ENCODE results near the gene DAB1.
A peak's percentile ranks its signal among the peaks of the same experiment; 100 is the strongest.

DAB1 gene

GRCh38 chr1:57277681-57278080 lies 146.2 kb downstream of the DAB1 start:
- DNase-seq (ENCODE audit: low spot score), result no peak
- FAIRE-seq, result no peak

- DNase-seq (ENCODE audit: low spot score), result no peak
- no peak for FAIRE-seq
Measured at GRCh38 chr1:57276918-57277317, 146.9 kb downstream of the DAB1 start.

DNA sequence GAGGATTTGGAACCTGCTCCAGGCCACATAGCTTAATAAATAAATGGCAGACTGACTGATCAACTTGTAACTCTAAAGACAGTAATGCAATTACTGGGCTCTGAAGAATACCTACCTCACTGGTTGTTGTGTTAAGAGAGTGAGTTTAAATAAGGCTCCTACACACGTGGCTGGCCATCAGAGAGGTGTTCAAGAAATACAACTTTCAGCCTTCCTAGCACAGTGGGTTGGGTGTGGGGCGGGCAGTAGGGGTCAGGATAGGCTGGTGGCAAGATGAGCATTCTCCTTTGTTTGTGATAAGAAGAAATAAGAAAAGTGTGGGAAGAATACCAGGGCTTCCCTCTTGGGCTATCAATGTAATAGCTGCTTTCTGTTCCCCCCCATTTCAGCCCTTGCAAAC lies 151.3 kb downstream of the DAB1 start:
- DNase-seq (ENCODE audit: low spot score) (no peak), FAIRE-seq (no peak)

GRCh38 chr1:57272150-57272549 lies 151.7 kb downstream of the DAB1 start:
- DNase-seq (ENCODE audit: low spot score) (no peak), FAIRE-seq (no peak)

DNA sequence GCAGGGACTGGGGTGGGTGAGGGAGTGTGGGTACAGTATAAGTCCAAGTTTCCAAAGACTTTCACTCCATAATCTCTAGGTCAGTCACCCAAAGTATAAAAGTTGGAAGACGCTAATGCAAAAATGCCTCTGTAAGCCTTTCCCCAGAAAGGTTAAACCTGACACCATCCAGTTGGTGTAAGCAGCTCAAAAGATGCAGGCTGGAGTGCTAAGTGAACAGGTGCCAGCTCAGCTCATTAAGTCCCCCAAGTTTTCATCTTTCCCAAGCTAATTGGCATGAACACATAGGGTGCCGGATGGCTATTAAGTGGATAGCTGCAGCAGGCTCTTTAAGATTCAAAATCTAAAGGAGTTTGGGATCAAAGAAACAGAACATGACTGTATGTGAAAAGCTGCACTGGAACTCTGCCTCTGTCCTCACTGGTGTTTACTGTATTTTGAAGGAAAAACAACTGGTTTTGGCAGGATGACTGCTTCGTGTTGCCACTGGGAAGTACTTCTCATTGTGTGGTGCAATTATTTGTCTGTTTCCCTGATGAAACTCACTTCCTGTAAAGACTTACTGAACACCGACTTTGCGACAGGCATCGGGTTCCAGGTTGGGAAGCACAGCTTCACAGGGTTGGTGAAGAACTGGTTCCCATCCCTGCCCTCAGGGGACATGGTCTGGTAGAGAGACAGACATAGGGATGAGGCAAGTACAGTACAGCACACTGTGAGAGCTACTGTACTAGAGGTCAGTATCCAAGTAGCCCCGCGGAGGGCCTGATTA lies 152.7 kb downstream of the DAB1 start:
- no peak for DNase-seq (ENCODE audit: low spot score)

GRCh38 chr1:57269630-57270225 lies 154.1 kb downstream of the DAB1 start:
- no peak for FAIRE-seq
- DNase-seq (ENCODE audit: low spot score), result no peak

More for the DNA sequence above, 152.7 kb downstream of the DAB1 start:
- FAIRE-seq, result no peak

DNA sequence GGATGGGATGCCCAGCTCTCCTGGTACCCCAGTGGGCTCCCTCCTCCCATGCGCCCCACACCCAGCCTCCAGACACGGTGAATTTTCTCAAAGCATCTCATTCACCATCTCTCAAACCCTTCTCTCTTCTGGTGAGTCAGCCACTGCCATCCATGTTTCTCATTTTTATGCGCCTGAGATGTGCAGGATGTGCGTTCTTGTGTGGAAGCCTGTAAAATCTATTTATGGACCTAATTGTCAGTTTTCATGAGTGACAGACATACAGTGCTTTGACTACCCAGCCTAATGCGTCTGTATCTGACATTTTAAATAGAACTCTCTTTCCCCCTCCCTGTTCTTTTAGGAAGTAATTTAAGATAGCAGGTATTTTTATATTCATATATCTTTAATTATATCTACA lies 158.8 kb downstream of the DAB1 start:
- FAIRE-seq, result no peak
- no peak for DNase-seq (ENCODE audit: low spot score)

DNA sequence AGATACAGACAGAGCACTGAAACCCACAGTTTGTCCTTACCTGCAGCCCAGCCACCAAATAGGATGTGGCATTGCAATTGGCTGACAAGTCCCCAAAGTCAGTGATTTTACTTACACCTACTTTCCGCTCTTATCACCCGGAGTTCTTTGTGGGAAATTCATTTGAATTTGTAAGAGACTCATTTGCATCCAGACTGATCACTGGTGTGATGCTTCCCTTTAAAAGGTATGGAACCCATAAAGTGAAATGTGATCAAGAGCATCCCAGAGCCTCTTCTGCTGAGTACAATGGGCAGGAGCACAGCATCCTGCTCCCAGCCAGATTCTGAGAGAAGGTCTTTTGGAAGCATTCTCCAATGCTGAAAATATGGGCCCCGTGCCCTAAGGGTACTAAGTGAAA lies 161.4 kb downstream of the DAB1 start:
- DNase-seq (ENCODE audit: low spot score), result no peak
- no peak for FAIRE-seq

GRCh38 chr1:57258557-57259325 lies 165.1 kb downstream of the DAB1 start:
- DNase-seq (ENCODE audit: low spot score) (no peak), FAIRE-seq (no peak)

GRCh38 chr1:57255945-57256344 lies 167.9 kb downstream of the DAB1 start:
- FAIRE-seq (no peak), DNase-seq (ENCODE audit: low spot score) (no peak)

- no peak for DNase-seq (ENCODE audit: low spot score)
Measured at GRCh38 chr1:57254022-57254421, 169.8 kb downstream of the DAB1 start.

GRCh38 chr1:57252597-57253294 lies 171.1 kb downstream of the DAB1 start:
- DNase-seq (ENCODE audit: low spot score) (peak; percentile 19), FAIRE-seq (no peak)

More at GRCh38 chr1:57254022-57254421, 169.8 kb downstream of the DAB1 start:
- no peak for FAIRE-seq

DNA sequence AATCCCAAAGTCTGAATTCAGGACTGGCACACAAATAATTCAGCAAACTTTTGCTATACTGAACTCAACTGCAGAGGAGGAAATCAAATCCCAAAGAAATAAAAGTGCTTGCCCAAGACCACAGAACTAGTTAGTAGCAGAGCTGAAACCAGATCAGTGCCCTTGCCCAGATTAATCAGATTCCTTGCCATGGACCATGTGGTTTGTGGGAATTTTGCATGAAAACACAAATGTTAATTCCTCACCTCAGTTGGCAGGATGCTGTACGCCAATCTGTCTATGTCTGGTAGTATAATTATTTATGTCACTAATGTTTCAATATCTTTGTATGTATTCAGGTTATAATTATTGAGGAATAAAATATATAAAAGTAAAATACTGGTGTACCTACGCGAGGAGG lies 173.8 kb downstream of the DAB1 start:
- FAIRE-seq (no peak), DNase-seq (ENCODE audit: low spot score) (no peak)

- DNase-seq (ENCODE audit: low spot score) (no peak), FAIRE-seq (no peak)
Measured at GRCh38 chr1:57249511-57249910, 174.3 kb downstream of the DAB1 start.

GRCh38 chr1:57248830-57249229 lies 175.0 kb downstream of the DAB1 start:
- DNase-seq (ENCODE audit: low spot score), result no peak
- FAIRE-seq, result no peak

- DNase-seq (ENCODE audit: low spot score) (peak; percentile 7), FAIRE-seq (no peak)
Measured at GRCh38 chr1:57238233-57238781, 185.6 kb downstream of the DAB1 start.

GRCh38 chr1:57235730-57236510 lies 187.9 kb downstream of the DAB1 start:
- DNase-seq (ENCODE audit: low spot score) (no peak), FAIRE-seq (no peak)

GRCh38 chr1:57234459-57234858 lies 189.4 kb downstream of the DAB1 start:
- DNase-seq (ENCODE audit: low spot score), result no peak
- FAIRE-seq, result no peak

- FAIRE-seq, result no peak
- peak; percentile 7 for DNase-seq (ENCODE audit: low spot score)
Measured at GRCh38 chr1:57232500-57232899, 191.4 kb downstream of the DAB1 start.

DNA sequence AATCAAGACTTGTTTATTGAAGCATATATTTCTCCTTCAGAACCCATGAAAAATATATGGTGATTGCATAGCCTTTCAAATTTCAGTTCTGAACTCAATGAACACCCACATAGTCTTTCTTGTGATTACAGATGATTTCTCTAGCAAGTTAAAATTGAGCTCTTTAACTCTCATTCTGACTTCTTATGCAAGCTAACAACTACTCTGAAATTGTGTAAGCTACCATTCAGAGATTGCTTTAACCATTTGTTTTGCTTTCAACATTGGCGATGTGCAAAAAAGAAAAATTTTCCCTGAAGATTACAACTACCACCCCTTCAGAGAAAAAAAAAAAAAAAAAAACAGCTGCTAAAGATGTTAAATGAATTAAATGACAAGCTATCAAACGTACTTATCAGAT lies 193.9 kb downstream of the DAB1 start:
- FAIRE-seq, result no peak
- no peak for DNase-seq (ENCODE audit: low spot score)

DNA sequence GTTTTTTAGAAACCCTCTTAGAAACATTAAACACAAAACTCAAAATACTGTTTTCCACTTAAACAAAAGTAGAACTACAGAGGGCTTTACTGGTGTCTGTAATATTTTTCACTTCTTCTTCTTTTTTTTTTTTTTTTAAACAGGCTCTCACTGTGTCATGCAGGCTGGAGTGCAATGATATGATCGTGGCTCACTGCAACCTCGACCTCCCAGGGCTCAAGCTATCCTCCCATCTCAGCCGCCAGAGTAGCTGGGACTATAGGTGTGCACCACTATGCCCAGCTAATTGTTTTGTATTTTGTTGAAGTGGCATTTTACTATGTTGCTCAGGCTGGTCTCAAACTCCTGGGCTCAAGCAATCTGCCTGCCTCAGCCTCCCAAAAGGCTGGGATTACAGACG lies 194.8 kb downstream of the DAB1 start:
- FAIRE-seq, result no peak
- DNase-seq (ENCODE audit: low spot score), result no peak

Data from urothelium cell line (cell line).